GM11168 (cell line): ENCODE measurements around the gene ZFAND5.

ENCODE experiments used
- in situ Hi-C: fragments of 300-500 bp; cut with MboI; formaldehyde crosslinking; loops from one replicate; pipeline ENCODE4 v1.12.0; 2022; ENCODE audit warnings: low sequenced_read_pairs; ENCODE audit not compliant: unreplicated experiment

ZFAND5 gene

GRCh38 chr9:72364679-72365524 is at the start of gene ZFAND5:
ZFAND5 (minus strand) TSS chr9:72365208; CDS start chr9:72360778, 4,430 bp downstream.
- in situ Hi-C loops: no loop called here

- in situ Hi-C loops: no loop called here
These were observed 47.6 kb upstream of the ZFAND5 start for GRCh38 chr9:72412483-72413040.

GRCh38 chr9:72410214-72410613 is 45.2 kb upstream of the ZFAND5 start:
- in situ Hi-C loops: no loop called here

- in situ Hi-C loops: no loop called here
These were observed 42.1 kb upstream of the ZFAND5 start for GRCh38 chr9:72407114-72407513.

GRCh38 chr9:72402744-72403143 is 37.7 kb upstream of the ZFAND5 start:
- in situ Hi-C loops: no loop called here

- in situ Hi-C loops: no loop called here
These were observed 36.4 kb upstream of the ZFAND5 start for GRCh38 chr9:72401396-72401795.

- in situ Hi-C loops: no loop called here
These were observed 35.9 kb upstream of the ZFAND5 start for GRCh38 chr9:72400866-72401265.

GRCh38 chr9:72399391-72399790 is 34.4 kb upstream of the ZFAND5 start:
- in situ Hi-C loops: no loop called here

- in situ Hi-C loops: no loop called here
These were observed 31.5 kb upstream of the ZFAND5 start for GRCh38 chr9:72396247-72397091.

- in situ Hi-C loops: no loop called here
These were observed 29.1 kb upstream of the ZFAND5 start for GRCh38 chr9:72394066-72394465.

GRCh38 chr9:72390907-72391306 is 25.9 kb upstream of the ZFAND5 start:
- in situ Hi-C loops: no loop called here

- in situ Hi-C loops: no loop called here
These were observed 21.2 kb upstream of the ZFAND5 start for GRCh38 chr9:72386186-72386585.

GRCh38 chr9:72384710-72385485 is 19.9 kb upstream of the ZFAND5 start:
- in situ Hi-C loops: no loop called here

GRCh38 chr9:72383978-72384709 is 19.1 kb upstream of the ZFAND5 start:
- in situ Hi-C loops: no loop called here

GRCh38 chr9:72382405-72382804 is 17.4 kb upstream of the ZFAND5 start:
- in situ Hi-C loops: no loop called here

- in situ Hi-C loops: no loop called here
These were observed 12.0 kb upstream of the ZFAND5 start for GRCh38 chr9:72377041-72377440.

GRCh38 chr9:72371151-72371550 is 6.1 kb upstream of the ZFAND5 start:
- in situ Hi-C loops: no loop called here

GRCh38 chr9:72365525-72366256 is 683 bp upstream of the ZFAND5 start:
- in situ Hi-C loops: no loop called here
